T-helper 2 cell (primary cell): Measurements from ENCODE around the gene SIM2.
A peak's percentile ranks its signal among the peaks of the same experiment; 100 is the strongest.

ENCODE experiments used
- DNase-seq, 5 experiments: peaks; one replicate each; pipeline versions ENCODE4 v3.0.0 to v3.0.0-alpha.2; 2012 to 2022

SIM2 gene

DNA sequence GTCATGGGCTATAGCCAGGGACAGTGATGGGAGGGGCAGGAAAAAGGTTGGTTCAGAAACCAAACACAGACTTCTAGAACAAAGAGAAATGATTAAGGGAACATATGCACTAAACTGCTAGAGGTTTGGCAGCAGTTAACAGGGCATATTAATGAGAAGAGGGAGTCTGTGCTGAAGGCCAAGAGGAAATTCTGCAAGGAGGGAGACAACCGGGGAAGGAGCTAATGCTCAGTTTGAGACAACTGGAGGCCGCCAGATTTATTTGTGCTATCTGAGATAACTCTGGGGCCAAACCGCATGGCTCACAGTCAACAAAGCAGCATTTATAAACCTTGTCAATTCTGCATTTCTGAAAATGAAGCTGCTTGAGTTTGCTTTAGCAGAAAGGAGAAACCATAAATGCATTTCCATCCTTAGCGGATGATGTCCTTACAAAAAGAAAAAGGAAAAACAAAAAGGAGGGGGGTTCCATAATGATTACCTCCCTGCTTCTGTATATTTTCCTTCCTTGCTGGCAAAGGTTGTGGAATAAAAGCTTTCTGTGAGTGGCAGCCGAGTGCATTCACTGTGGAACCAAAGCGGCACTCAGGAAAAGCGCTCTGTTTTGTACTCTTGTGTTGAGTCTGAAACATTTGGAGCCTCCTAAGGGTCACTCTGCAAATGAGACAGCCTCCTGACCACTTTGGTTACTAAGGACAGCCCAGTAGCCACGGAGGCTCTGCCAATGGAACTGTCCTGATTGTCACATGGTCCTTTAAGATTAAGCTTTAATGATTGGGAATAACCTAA, 70.3 kb downstream of the SIM2 start:
- no peak for DNase-seq

DNA sequence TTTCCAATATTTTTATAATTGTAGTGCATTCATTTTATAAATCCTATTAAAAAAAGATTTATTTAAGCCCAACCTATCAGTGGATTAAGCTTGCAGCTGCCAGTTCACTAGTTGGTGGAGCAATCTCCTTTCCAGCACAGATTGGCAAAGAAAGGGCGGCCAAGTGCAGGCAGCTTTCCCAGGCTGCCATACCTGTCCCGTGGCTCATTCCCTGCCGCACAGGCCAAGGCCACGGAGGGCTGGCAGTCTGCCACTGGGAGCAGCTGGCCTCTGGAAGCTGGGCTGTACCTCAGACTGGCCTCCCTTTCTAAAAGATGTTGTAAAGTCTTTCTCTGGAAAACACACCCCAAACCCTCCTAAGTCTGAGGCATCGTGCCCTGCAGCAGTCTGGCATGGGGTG, 74.2 kb downstream of the SIM2 start:
- DNase-seq: no peak

DNA sequence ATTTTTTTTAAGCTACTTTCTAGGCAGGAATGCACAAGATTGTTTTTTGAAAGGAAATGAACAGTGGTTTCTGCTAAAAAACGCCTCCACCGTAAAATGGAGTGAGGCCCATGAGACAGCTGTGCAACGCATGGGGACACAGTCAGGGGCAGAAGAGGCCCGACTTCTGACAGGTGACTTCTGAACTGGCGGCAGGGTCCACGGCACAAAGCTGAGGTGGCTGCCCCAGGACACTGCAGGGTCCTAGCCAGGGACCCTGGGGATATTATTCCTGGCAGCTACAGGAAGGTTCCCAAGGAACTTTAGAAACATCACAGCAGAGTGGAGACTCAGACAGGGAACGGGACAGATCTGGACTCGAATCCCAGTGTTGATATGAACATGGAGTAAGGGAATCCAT, 75.1 kb downstream of the SIM2 start:
- DNase-seq: no peak

DNA sequence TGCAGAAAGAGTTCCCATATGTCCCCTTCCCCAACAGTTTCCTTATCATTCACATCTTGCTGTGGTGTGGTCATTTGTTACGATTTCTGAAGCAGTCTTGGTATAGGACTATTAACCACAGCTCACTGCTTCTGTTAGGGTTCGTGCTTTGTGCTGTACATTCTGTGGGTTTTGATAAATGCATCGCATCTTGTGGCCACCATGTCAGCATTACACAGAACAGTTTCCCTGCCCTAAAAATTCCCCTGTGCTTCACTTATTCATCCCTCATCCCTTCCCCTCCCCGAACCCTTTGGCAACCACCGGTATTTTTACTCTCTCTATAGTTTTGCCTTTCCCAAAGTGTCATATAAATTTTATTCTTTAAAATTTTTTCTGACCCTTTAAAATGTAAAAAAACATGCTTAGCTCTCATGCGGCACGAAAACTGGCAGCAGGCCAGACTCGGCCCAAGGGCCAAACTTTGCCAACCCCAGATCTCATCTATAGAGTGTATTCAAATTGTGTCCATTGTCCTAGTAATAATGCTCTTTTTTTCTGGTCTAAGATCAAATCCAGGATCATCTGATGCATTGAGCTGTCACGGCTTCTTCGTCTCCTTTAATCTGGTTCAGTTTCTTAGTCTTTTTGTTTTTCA, 78.2 kb downstream of the SIM2 start:
- DNase-seq: no peak

DNA sequence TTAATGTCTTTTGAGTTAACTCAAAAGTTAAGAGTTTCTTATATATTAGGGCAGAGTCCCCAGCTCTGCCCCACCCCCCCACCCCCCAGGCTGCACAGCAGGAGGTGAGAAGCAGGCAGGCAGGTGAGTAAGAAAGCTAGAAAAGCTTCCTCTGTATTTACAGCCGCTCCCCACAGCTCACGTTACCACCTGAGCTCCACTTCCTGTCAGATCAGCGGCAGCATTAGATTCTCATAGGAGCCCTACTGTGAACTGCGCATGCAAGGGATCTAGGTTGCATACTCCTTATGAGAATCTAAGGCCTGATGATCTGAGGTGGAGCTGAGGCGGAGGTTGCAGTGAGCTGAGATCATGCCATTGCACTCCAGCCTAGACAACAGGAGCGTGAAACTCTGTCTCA, 81.9 kb downstream of the SIM2 start:
- peak in 1 of 5 experiments; percentile 27 for DNase-seq

DNA sequence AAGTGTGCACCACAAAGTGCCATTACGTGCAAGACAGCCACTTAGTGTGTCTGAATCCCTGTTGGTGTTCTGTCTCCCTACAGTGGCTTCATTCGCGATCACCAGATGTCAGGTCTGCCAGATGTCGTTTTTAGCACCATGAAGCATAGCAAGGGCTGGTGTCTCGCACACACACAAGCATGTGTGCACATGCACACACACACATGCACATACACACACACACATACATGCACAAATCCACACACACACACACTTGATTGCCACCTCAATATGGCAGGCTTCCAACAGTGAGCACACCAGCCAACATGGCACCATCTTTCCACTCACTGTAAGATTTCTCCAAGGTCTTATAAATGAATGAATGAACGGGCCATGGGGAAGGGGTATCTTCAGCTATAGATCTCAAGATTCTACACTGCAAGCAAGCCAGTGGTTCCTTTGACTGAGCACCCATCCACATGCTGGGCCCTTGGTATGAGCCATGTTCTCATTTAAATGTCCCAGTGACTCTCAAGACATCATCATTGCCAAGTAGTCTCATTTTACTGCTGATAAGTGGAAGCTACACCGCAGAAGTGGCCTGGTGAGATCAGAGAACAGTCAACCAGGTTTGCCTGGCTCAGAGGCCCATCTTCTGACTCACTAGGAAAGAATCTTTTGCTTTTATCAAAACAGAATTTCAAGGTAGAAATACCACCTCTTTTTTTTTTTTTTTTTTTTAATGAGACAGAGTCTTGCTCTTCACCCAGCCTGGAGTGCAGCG, 84.9 kb downstream of the SIM2 start:
- no peak for DNase-seq

DNA sequence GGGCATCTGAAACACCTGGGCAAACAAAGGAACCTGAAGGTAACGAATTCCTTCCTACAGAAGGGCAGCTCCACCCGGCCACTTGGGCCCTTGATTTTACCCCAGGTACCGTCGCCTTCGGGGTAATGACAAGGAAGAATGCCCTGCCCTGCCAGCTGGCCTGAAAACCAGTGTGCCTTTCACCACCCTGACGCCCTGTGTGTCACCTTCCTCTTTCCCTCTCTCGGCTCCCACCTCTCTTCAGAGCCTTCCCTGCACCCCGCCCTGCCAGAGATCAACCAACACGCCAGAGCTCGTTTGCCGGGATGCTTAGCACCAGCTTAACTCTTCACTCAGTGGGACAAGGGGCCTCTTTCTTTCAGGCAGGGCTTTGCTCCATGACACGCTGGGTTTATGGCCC, 86.0 kb downstream of the SIM2 start:
- DNase-seq: no peak

DNA sequence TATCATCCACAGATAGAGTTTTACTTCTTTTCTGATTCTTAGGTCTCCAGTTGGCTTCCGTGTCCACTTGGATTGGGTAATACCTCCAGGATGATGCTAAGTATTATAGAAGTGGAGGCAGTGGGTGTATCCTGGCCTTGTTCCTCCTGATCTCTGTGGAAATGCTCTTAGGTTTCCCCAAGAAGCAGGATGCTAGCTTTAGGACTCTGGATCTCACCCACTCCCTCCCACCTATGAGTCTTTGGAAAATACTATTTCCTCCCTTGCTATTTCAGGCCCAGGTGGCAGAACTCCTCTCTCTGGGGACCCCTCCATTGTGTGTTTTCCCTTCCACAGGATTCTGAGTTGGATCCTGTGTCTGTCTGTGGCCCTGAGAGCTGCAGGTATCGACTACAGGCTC, 86.7 kb downstream of the SIM2 start:
- DNase-seq: no peak

DNA sequence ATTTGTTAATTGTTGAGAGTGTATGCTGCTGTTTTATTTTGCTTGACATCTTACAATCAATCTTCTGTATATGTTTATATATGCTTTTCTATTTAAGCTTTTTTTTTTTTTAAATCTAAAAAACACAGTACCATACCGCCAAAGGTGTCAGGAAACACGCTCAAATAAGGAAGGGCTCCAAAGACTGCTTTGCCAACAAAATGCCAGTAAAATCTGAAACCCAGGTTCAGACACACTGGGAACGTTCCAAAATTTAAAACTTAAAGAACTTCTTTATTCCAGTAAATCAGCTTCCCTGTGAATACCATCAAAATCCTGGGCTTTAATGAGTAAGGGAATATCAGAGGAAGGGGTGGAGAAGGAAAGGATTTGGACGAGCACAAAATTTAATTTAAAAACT, 87.3 kb downstream of the SIM2 start:
- DNase-seq: no peak

DNA sequence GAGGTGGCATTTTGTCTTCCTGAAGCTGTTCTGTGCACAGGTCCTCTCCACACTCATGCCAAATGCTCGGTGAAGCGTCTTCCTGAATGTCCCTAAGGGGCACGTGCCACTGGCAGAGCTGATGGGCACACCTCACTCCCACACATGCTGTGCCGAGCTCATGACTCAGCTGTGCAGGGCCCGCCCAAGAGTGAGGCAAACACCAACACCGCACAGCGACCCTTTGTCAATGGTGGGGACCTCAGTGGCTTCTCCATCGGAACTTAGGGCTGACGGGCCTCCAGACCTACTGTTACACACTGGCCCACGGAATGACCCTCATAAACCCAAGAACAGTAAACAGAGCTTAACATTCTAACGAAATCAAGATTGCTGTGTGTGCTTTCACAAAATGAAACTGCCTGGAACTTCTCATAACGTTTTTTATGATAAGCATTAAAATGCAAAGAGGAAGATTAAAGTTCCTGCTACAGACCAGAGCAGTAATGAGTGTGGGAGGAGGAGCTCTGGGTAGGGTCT, 89.3 kb downstream of the SIM2 start:
- no peak for DNase-seq

DNA sequence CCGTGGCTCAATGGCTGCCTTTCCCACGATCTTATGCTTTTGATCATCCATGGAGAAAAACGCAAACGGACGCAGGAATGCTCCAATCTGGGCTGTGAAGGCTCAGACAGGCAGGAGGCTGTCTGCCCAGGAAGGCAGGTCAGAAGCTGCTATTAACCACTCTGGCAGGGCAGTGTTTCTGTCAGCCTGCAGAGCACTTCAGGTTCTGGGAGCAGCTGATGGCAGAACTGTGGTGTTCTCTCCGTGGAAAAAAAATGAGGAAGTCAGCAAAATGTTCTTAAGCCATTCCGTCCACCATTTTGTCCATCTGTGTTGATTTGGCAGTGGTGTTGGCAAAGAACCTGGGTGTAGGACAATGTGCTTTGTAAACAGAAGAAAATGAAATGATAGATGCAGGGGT, 91.7 kb downstream of the SIM2 start:
- no peak for DNase-seq

DNA sequence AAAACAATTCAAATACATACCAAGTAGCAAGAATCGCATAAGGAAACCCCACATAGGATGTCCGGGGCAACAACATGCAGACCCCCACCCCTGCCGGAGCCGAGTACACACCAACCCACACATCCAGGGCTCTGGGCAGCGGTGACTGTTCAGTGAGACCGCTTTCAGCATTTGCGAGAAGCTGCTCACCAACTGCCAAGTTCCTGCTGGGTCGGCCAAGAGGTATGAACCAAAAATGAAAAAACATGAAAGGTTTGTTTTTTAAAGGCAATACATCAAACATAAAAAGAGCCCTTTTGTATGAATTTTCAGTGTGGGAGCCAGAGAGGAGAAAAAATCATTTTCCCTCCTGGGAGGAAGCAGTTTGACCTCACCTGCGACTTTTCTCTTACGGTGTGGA, 92.3 kb downstream of the SIM2 start:
- no peak for DNase-seq

DNA sequence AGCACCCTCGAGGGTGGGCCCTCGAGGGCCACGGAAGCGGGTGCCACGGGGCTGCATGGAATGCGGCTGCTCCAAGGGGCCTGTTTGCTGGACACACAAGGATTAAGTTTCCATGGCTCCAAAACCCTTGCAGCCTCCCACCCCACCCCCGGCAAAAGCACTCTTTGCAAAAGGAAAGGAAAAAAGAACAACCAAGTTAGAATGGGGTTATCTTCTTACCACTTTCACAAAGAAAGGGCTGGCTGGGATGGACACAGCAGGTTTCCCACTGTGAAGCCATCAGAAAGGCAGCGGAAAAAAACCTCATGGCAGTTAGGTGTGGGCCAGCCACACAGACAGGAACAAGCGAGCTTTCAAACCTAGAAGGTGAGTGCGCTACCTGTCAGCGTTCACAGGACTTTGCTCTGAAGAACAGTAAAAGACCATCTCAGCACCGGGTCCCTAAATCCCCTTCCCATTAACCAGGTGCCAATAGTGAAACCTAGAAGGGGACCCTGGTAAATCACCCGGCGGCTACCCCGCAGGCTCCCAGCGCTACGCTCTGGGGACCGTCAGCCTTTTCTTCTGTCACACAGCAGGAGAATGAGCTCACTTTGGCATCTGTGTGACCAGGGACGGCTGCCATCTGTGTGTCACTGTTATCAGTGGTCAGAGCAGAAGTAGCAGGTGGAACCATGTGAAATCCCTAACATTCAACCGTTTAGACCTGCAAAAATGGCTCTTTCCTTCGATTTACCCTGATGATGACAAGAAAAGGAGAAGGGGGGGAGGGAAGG, 93.0 kb downstream of the SIM2 start:
- no peak for DNase-seq

DNA sequence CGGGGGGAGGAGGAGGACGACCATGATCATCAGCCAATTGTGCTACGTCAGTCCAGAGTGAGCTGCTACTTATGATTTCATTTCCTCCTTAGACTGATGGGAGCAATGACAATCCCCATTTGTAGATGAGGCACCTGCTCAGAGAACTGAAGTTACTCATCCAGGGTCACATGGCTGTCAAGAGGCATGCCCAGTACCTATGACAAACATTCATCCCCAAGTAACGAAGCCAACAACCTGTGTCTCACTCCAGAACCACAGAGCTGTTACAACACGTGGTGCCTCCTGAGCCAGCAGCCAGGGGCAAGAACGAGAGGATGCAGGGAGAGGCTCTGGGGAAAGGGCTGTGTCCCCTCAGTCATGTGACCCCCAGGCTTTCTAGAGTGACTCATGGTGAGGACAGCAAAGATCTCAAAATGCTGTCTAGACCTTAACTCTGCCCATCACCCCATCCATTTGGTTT, 93.6 kb downstream of the SIM2 start:
- DNase-seq: no peak

DNA sequence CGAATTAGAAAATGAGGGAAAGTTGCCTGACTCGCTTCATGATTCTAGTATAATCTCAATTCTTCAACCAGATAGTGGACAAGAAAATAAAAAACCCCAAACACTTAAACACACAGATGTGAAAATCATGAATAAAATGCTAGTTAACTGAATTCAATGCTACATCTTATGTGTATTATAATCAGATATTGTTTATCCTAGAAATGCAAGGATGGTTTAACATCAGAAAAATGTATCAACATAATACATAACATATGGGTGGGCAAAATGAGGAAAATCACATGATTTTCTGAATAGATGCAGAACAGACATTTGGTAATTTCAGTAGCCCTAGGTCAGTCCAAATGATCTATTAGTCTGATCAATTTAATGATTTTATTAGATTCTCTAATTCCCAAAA, 97.2 kb downstream of the SIM2 start:
- DNase-seq: no peak

DNA sequence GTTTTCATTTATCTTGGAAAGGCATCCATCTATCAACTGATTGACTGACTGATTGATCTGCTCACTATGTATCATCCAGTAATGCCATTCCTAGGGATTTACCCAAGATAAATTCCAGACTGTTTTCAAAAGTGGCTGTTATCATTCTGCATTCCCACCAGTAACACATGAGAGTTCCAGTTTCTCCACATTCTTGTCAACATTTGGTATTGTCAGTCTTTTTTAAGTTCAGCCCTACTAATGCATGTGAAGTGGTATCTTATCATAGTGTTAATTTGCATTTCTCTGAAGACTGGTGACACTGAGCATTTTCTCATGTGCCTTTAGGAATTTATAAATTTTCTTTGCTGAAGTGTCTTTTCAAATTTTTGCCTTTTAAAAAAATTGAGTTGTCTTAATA, 99.6 kb downstream of the SIM2 start:
- DNase-seq: no peak
